OCI-LY1 (cell line): ENCODE measurements around the gene NLN.

ENCODE experiments used
- CTCF ChIP-seq: fragments of 200-600 bp; sonication (generic), shearing (Covaris generic); IDR thresholded peaks from 2 replicates; pipeline ENCODE4 v1.5.1; 2017; ENCODE audit warnings: mild to moderate bottlenecking, antibody characterized with exemption, low read length, moderate library complexity, mixed read lengths
- EZH2 ChIP-seq: fragments of 200-600 bp; sonication (generic), shearing (Covaris generic); IDR thresholded peaks from 2 replicates; pipeline ENCODE4 v1.8.0; 2017; ENCODE audit warnings: borderline replicate concordance, mixed run types, mild to moderate bottlenecking, antibody characterized with exemption, low read length, moderate library complexity, mixed read lengths

GRCh38 chr5:65873181-65873750 lies 151.3 kb downstream of the NLN start:
- no peak for TF ChIP-seq CTCF
- no peak for TF ChIP-seq EZH2
